Neural cell (in vitro differentiated cells): ENCODE measurements around the gene PLOD2. TPM values are rescaled to one million over a fixed set of nuclear protein-coding genes. Genes with fewer than 3 reads are reported as not detected.

ENCODE experiments used
- H2AFZ ChIP-seq: fragments of 200-600, 300-800 bp; sonication (generic), shearing (Covaris generic); 2 replicates; pipeline ENCODE4 v1.6.0; 2014; ENCODE audit warnings: low read depth, mild to moderate bottlenecking, antibody characterized with exemption, low read length, moderate library complexity
- H3F3A ChIP-seq: fragments of 200-600 bp; shearing (Covaris generic); 2 replicates; pipeline ENCODE4 v1.6.1; 2016; ENCODE audit warnings: mild to moderate bottlenecking, moderate library complexity, mixed read lengths, antibody characterized with exemption, low read length; ENCODE audit not compliant: insufficient read depth, poor library complexity, severe bottlenecking
- H3K27ac ChIP-seq: fragments of 200-600, 300-800 bp; sonication (generic), shearing (Covaris generic); 2 replicates; pipeline ENCODE4 v1.5.1; 2014; ENCODE audit warnings: mild to moderate bottlenecking, low read length, moderate library complexity
- H3K27me3 ChIP-seq: fragments of 300-800, 200-600 bp; sonication (generic), shearing (Covaris generic); 2 replicates; pipeline ENCODE4 v1.6.0; 2014; ENCODE audit warnings: mild to moderate bottlenecking, low read depth, low read length, moderate library complexity; ENCODE audit not compliant: insufficient read depth
- H3K36me3 ChIP-seq: fragments of 300-800, 200-600 bp; sonication (generic), shearing (Covaris generic); 2 replicates; pipeline ENCODE4 v1.5.1; 2014; ENCODE audit warnings: mild to moderate bottlenecking, antibody characterized with exemption, low read length, moderate library complexity; ENCODE audit not compliant: insufficient read depth
- H3K4me2 ChIP-seq: fragments of 300-800, 200-600 bp; sonication (generic), shearing (Covaris generic); 2 replicates; pipeline ENCODE4 v1.6.0; 2014; ENCODE audit warnings: mild to moderate bottlenecking, low read length
- H3K4me3 ChIP-seq: fragments of 300-800, 200-600 bp; sonication (generic), shearing (Covaris generic); 2 replicates; pipeline ENCODE4 v1.5.1; 2014; ENCODE audit warnings: mild to moderate bottlenecking, low read length, moderate library complexity
- H3K79me2 ChIP-seq: fragments of 200-600 bp; shearing (Covaris generic); replicated peaks from 2 replicates; pipeline ENCODE4 v1.6.0; 2014; ENCODE audit warnings: mild to moderate bottlenecking, low read length, moderate library complexity; ENCODE audit not compliant: insufficient read depth
- H3K9ac ChIP-seq: fragments of 300-800, 200-600 bp; sonication (generic), shearing (Covaris generic); 2 replicates; pipeline ENCODE4 v1.6.1; 2016; ENCODE audit warnings: mild to moderate bottlenecking, low read length, mixed read lengths
- H3K9me2 ChIP-seq: fragments of 200-600 bp; shearing (Covaris generic); 2 replicates; pipeline ENCODE4 v1.6.1; 2016; ENCODE audit warnings: mild to moderate bottlenecking, low read length, mixed read lengths; ENCODE audit not compliant: insufficient read depth
- H3K9me3 ChIP-seq: fragments of 200-600, 300-800 bp; sonication (generic), shearing (Covaris generic); 2 replicates; pipeline ENCODE4 v1.6.1; 2016; ENCODE audit warnings: mild to moderate bottlenecking, mixed run types, low read length, moderate library complexity, mixed read lengths
- H4K20me1 ChIP-seq: fragments of 200-600 bp; shearing (Covaris generic); 2 replicates; pipeline ENCODE4 v1.6.1; 2016; ENCODE audit warnings: mild to moderate bottlenecking, mixed run types; ENCODE audit not compliant: insufficient read depth
- EP300 ChIP-seq: fragments of 450-650 bp; conservative IDR thresholded peaks from 2 replicates; pipeline ENCODE4 v1.6.1; 2014; ENCODE audit warnings: antibody characterized with exemption, mild to moderate bottlenecking, moderate library complexity; ENCODE audit not compliant: poor library complexity, severe bottlenecking
- EZH2 ChIP-seq: fragments of 200-600, 300-800 bp; shearing (Covaris generic), sonication (generic); IDR thresholded peaks from 2 replicates; pipeline ENCODE4 v1.6.1; 2014; ENCODE audit warnings: antibody characterized with exemption, low read length, borderline replicate concordance, mild to moderate bottlenecking; ENCODE audit not compliant: insufficient read depth, poor library complexity, severe bottlenecking
- MXI1 ChIP-seq: fragments of 450-650 bp; conservative IDR thresholded peaks from 2 replicates; pipeline ENCODE4 v1.6.1; 2014; ENCODE audit warnings: antibody characterized with exemption, mild to moderate bottlenecking; ENCODE audit not compliant: poor library complexity, severe bottlenecking
- POLR2AphosphoS5 ChIP-seq: IDR thresholded peaks from 2 replicates; pipeline ENCODE4 v1.6.1; 2012
- RAD21 ChIP-seq: fragments of 450-650 bp; conservative IDR thresholded peaks from 2 replicates; pipeline ENCODE4 v1.6.1; 2014; ENCODE audit warnings: antibody characterized with exemption, mild to moderate bottlenecking, moderate library complexity
- REST ChIP-seq: IDR thresholded peaks from 2 replicates; pipeline ENCODE4 v1.6.1; 2012; ENCODE audit warnings: borderline replicate concordance
- SMC3 ChIP-seq: fragments of 450-650 bp; conservative IDR thresholded peaks from 2 replicates; pipeline ENCODE4 v1.6.1; 2014; ENCODE audit warnings: antibody characterized with exemption, mild to moderate bottlenecking, moderate library complexity; ENCODE audit not compliant: poor library complexity
- TAF1 ChIP-seq: IDR thresholded peaks from 2 replicates; pipeline ENCODE4 v1.6.1; 2012; ENCODE audit warnings: low read depth
- polyA plus RNA-seq: library from polyadenylated mRNA; depleted of rRNA; stranded (reverse); fragments of >200 nt; gene quantifications from 2 replicates; pipeline ENCODE4 v1.2.3, GENCODE V29; 2014
- TF ChIP-seq, protein P1 (sequence below): fragments of 450-650 bp; IDR thresholded peaks from 2 replicates; pipeline ENCODE4 v1.5.1; 2014; ENCODE audit warnings: antibody characterized with exemption, mild to moderate bottlenecking, moderate library complexity; ENCODE audit not compliant: poor library complexity, severe bottlenecking

PLOD2 gene
- polyA plus RNA-seq, 1 donor from 2014 or later: 5.6 TPM

DNA sequence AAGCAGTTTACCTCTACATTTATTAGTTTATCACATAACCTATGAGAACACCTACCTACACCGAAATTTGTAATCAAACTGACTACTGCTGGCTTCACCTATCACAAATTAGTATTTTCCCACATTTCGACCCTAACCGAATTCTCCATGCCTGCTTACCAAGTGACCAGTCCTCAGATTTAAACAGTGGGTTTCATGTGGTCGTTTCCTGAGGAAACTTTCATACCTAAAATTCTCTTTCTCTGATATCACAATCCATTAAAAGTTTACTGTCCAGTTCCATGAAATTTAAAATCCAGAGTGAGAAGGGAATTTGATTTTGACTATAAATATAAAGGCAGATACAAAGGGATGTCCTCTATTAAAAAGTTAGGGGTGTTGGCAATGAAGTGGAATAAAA lies 1.9 kb downstream of the PLOD2 start:
- TF ChIP-seq SMC3 (no peak), EP300 (no peak)
- Histone ChIP-seq H3K9me2 (no peaks in the 10 kb centered on the region), H3K4me2 (no peak overlapping the region), H2AFZ (no peak overlapping the region), H3K27me3 (peaks cover 6% of the 10 kb centered on the region), H3K79me2 (no peaks in the 10 kb centered on the region), H3F3A (no peaks in the 10 kb centered on the region), H3K9ac (no peak overlapping the region), H3K9me3 (no peaks in the 10 kb centered on the region), H3K4me3 (no peak overlapping the region), H4K20me1 (no peaks in the 10 kb centered on the region), H3K27ac (no peak overlapping the region), H3K36me3 (no peaks in the 10 kb centered on the region)

GRCh38 chr3:146157325-146158060 lies 3.5 kb downstream of the PLOD2 start:
- H3K27ac ChIP-seq: no peak overlapping the region

More at GRCh38 chr3:146157325-146158060, 3.5 kb downstream of the PLOD2 start:
- Histone ChIP-seq H4K20me1 (no peaks in the 10 kb centered on the region), H3K9me3 (no peaks in the 10 kb centered on the region), H3F3A (no peaks in the 10 kb centered on the region), H3K9me2 (no peaks in the 10 kb centered on the region), H2AFZ (no peak overlapping the region), H3K79me2 (no peaks in the 10 kb centered on the region), H3K27me3 (peaks cover 6% of the 10 kb centered on the region), H3K4me2 (no peak overlapping the region), H3K4me3 (no peak overlapping the region), H3K36me3 (no peaks in the 10 kb centered on the region), H3K9ac (no peak overlapping the region)
- TF ChIP-seq POLR2AphosphoS5 (no peak), RAD21 (no peak), SMC3 (no peak), EZH2 (no peak), EP300 (no peak), TAF1 (no peak), REST (no peak), MXI1 (no peak)
- TF ChIP-seq, protein P1, sequence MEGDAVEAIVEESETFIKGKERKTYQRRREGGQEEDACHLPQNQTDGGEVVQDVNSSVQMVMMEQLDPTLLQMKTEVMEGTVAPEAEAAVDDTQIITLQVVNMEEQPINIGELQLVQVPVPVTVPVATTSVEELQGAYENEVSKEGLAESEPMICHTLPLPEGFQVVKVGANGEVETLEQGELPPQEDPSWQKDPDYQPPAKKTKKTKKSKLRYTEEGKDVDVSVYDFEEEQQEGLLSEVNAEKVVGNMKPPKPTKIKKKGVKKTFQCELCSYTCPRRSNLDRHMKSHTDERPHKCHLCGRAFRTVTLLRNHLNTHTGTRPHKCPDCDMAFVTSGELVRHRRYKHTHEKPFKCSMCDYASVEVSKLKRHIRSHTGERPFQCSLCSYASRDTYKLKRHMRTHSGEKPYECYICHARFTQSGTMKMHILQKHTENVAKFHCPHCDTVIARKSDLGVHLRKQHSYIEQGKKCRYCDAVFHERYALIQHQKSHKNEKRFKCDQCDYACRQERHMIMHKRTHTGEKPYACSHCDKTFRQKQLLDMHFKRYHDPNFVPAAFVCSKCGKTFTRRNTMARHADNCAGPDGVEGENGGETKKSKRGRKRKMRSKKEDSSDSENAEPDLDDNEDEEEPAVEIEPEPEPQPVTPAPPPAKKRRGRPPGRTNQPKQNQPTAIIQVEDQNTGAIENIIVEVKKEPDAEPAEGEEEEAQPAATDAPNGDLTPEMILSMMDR: no peak
